HepG2 (cell line): ENCODE measurements around the gene RNASE7. TPM values are rescaled to one million over a fixed set of nuclear protein-coding genes. Genes with fewer than 3 reads are reported as not detected.

Source experiments
- ATF2 ChIP-seq: sonication (generic); formaldehyde crosslinking; IDR thresholded peaks from 2 replicates; pipeline ENCODE4 v1.4.0; 2020; ENCODE audit warnings: missing genetic modification reagents
- DR1 ChIP-seq: sonication (generic); formaldehyde crosslinking; IDR thresholded peaks from 2 replicates; pipeline ENCODE4 v1.8.0; 2021; ENCODE audit warnings: mild to moderate bottlenecking, missing genetic modification reagents, inconsistent platforms
- E2F1 ChIP-seq: sonication (generic); formaldehyde crosslinking; IDR thresholded peaks from 2 replicates; pipeline ENCODE4 v1.5.0; 2020; ENCODE audit warnings: missing genetic modification reagents
- GATAD1 ChIP-seq: IDR thresholded peaks from 2 replicates; pipeline ENCODE4 v1.6.1; 2016; ENCODE audit warnings: missing genetic modification reagents, missing compliant biosample characterization
- HMGXB4 ChIP-seq, 2 experiments: sonication (generic) in 1 of 2; formaldehyde crosslinking in 1 of 2; IDR thresholded peaks; 2 replicates each; pipeline versions ENCODE4 v1.4.0 to v1.6.1; 2018 to 2020; ENCODE audit warnings: missing genetic modification reagents in 2 of 2, borderline replicate concordance in 1 of 2, low read depth in 1 of 2, mild to moderate bottlenecking in 1 of 2, missing biosample characterization in 1 of 2
- IKZF5 ChIP-seq: IDR thresholded peaks from 2 replicates; pipeline ENCODE4 v1.6.1; 2018; ENCODE audit warnings: missing genetic modification reagents, mild to moderate bottlenecking, missing compliant biosample characterization
- KLF6 ChIP-seq: IDR thresholded peaks from 2 replicates; pipeline ENCODE4 v1.8.0; 2016; ENCODE audit warnings: missing biosample characterization, missing genetic modification reagents
- MLX ChIP-seq: IDR thresholded peaks from 2 replicates; pipeline ENCODE4 v1.6.1; 2016
- MTA1 ChIP-seq: sonication (generic); formaldehyde crosslinking; IDR thresholded peaks from 2 replicates; pipeline ENCODE4 v1.4.0; 2020; ENCODE audit warnings: missing genetic modification reagents, mild to moderate bottlenecking, borderline replicate concordance
- MZF1 ChIP-seq: sonication (generic); formaldehyde crosslinking; IDR thresholded peaks from 2 replicates; pipeline ENCODE4 v1.8.1; 2023; ENCODE audit warnings: mild to moderate bottlenecking, missing genetic modification reagents, borderline replicate concordance
- NCOA5 ChIP-seq: sonication (generic); formaldehyde crosslinking; IDR thresholded peaks from 2 replicates; pipeline ENCODE4 v1.4.0; 2020; ENCODE audit warnings: missing genetic modification reagents
- PHF21A ChIP-seq: sonication (generic); formaldehyde crosslinking; IDR thresholded peaks from 2 replicates; pipeline ENCODE4 v1.5.0; 2020; ENCODE audit warnings: mild to moderate bottlenecking, missing genetic modification reagents
- SKIL ChIP-seq: sonication (generic); formaldehyde crosslinking; IDR thresholded peaks from 2 replicates; pipeline ENCODE4 v1.8.0; 2022; ENCODE audit warnings: missing genetic modification reagents, mild to moderate bottlenecking, moderate library complexity, borderline replicate concordance
- SP1 ChIP-seq, 2 experiments: fragments of 450-650 bp in 1 of 2; sonication (generic) in 1 of 2; formaldehyde crosslinking in 1 of 2; IDR thresholded peaks; 2 replicates each; pipeline versions ENCODE4 v1.4.0 to v1.6.1; 2016 to 2020; ENCODE audit warnings: missing genetic modification reagents in 1 of 2
- THYN1 ChIP-seq: sonication (generic); formaldehyde crosslinking; IDR thresholded peaks from 2 replicates; pipeline ENCODE4 v1.8.1; 2023; ENCODE audit warnings: low read depth, mild to moderate bottlenecking, moderate library complexity, missing genetic modification reagents, borderline replicate concordance
- ZBTB3 ChIP-seq: sonication (generic); formaldehyde crosslinking; IDR thresholded peaks from 2 replicates; pipeline ENCODE4 v1.4.0; 2020; ENCODE audit warnings: low read depth, mild to moderate bottlenecking, moderate library complexity, missing genetic modification reagents, borderline replicate concordance
- ZNF24 ChIP-seq: fragments of 450-650 bp; IDR thresholded peaks from 2 replicates; pipeline ENCODE4 v1.6.1; 2017; ENCODE audit warnings: antibody characterized with exemption, mild to moderate bottlenecking
- ZNF343 ChIP-seq: sonication (generic); formaldehyde crosslinking; IDR thresholded peaks from 2 replicates; pipeline ENCODE4 v1.4.0; 2020; ENCODE audit warnings: mild to moderate bottlenecking, missing genetic modification reagents
- ZSCAN22 ChIP-seq: sonication (generic); formaldehyde crosslinking; IDR thresholded peaks from 2 replicates; pipeline ENCODE4 v1.4.0; 2020; ENCODE audit warnings: mild to moderate bottlenecking, missing genetic modification reagents
- ZSCAN31 ChIP-seq: sonication (generic); formaldehyde crosslinking; IDR thresholded peaks from 2 replicates; pipeline ENCODE4 v1.5.0; 2020; ENCODE audit warnings: low read depth, mild to moderate bottlenecking, missing genetic modification reagents
- polyA plus RNA-seq, 8 experiments: library from polyadenylated mRNA; depleted of rRNA in 3 of 8; stranded (reverse) in 7 of 8; unstranded in 1 of 8; fragments of >200 nt; fragmentation: Illumina TruSeq in 4 of 8; extraction: Trizol in 4 of 8; gene quantifications; 2 replicates each; pipeline versions ENCODE4 v1.2.1 to v1.2.3, GENCODE V29; 2011 to 2016; ENCODE audit warnings: low read depth in 4 of 8, missing spikeins in 1 of 8, mixed read lengths in 1 of 8; ENCODE audit not compliant: insufficient read depth in 1 of 8
- total RNA-seq, 5 experiments: library from RNA; depleted of rRNA; stranded (reverse); fragments of >200 nt; fragmentation: Illumina TruSeq; extraction: Trizol; gene quantifications; 2 replicates each; pipeline ENCODE4 v1.2.3, GENCODE V29; 2016; ENCODE audit warnings: low read depth in 1 of 5

The RNASE7 gene
- total and polyA plus RNA-seq, 2 of the 13 experiments (the other 11 are each of a cell fraction or from before 2014, with no cell fraction given) = 0.04 TPM; not detected in 1

- TF ChIP-seq ZNF24 (no peak), ATF2 (CRISPR knock-in tag) (peak; percentile 56; the same call in 1 of the 2 replicates), SKIL (CRISPR knock-in tag) (peak; percentile 58), ZSCAN22 (CRISPR knock-in tag) (peak; percentile 38; the same call in 1 of the 2 replicates), THYN1 (CRISPR knock-in tag) (no peak), MZF1 (peak; percentile 91; the same call in 1 of the 2 replicates), KLF6 (CRISPR knock-in tag) (peak; percentile 66; the same call in 1 of the 2 replicates), MLX (CRISPR knock-in tag) (0 out of 2 replicates have a peak, but pooled peaks have one; percentile 47), ZNF343 (CRISPR knock-in tag) (peak; percentile 58), ZSCAN31 (CRISPR knock-in tag) (no peak), NCOA5 (CRISPR knock-in tag) (no peak), SP1 (IDR thresholded peaks at IDR 0.05) (no peak), SP1 (CRISPR knock-in tag; IDR thresholded peaks at IDR 0.05) (peak; percentile 34; the same call in 1 of the 2 replicates), MTA1 (CRISPR knock-in tag) (peak; percentile 83), E2F1 (CRISPR knock-in tag) (peak; percentile 65; the same call in 1 of the 2 replicates), IKZF5 (CRISPR knock-in tag) (peak; percentile 98), DR1 (CRISPR knock-in tag) (peak; percentile 38; the same call in 1 of the 2 replicates), GATAD1 (CRISPR knock-in tag) (peak; percentile 65; the same call in 1 of the 2 replicates), HMGXB4 (CRISPR knock-in tag; IDR thresholded peaks at IDR 0.05; ENCODE audit: borderline replicate concordance in 1 of 2, low read depth in 1 of 2) (0 out of 4 replicates have a peak, but pooled peaks of 1 of the 2 experiments have one; percentile 61), PHF21A (CRISPR knock-in tag) (peak; percentile 100), ZBTB3 (CRISPR knock-in tag) (peak; percentile 79)
Observed at GRCh38 chr14:21055432-21056117, 13.4 kb downstream of the RNASE7 start (continued).
